ENCODE data around the gene BANP. TPM values are rescaled to one million over a fixed set of nuclear protein-coding genes. Genes with fewer than 3 reads are reported as not detected.

Gene BANP
- total and polyA plus RNA-seq, 2 experiments from 2014 or later = 22.8 to 23.8 TPM

- no peak overlapping the region for H3K4me3 ChIP-seq
- H2AFZ ChIP-seq = no peak overlapping the region
- TF ChIP-seq, protein P1, sequence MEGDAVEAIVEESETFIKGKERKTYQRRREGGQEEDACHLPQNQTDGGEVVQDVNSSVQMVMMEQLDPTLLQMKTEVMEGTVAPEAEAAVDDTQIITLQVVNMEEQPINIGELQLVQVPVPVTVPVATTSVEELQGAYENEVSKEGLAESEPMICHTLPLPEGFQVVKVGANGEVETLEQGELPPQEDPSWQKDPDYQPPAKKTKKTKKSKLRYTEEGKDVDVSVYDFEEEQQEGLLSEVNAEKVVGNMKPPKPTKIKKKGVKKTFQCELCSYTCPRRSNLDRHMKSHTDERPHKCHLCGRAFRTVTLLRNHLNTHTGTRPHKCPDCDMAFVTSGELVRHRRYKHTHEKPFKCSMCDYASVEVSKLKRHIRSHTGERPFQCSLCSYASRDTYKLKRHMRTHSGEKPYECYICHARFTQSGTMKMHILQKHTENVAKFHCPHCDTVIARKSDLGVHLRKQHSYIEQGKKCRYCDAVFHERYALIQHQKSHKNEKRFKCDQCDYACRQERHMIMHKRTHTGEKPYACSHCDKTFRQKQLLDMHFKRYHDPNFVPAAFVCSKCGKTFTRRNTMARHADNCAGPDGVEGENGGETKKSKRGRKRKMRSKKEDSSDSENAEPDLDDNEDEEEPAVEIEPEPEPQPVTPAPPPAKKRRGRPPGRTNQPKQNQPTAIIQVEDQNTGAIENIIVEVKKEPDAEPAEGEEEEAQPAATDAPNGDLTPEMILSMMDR (IDR thresholded peaks at IDR 0.05; ENCODE audit: poor library complexity) = no peak
- no peak for TF ChIP-seq EZH2 (IDR thresholded peaks at IDR 0.05; ENCODE audit: borderline replicate concordance)
- no peak for TF ChIP-seq EZH2phosphoT487 (IDR thresholded peaks at IDR 0.05; ENCODE audit: low read depth, severe bottlenecking, unreplicated experiment)
- no peaks in the 10 kb centered on the region for H3K36me3 ChIP-seq (replicated peaks; ENCODE audit: insufficient read depth, low read depth)
- H3K27ac ChIP-seq = no peak overlapping the region
- no peaks in the 10 kb centered on the region for H3K9me2 ChIP-seq (replicated peaks; ENCODE audit: insufficient read depth)
- 93% methylated on average over 24 of the region's 27 CpGs for WGBS (ENCODE audit: low lambda C conversion rate, missing lambda C conversion rate)
- H3K4me1 ChIP-seq (ENCODE audit: insufficient read depth) = no peaks in the 10 kb centered on the region
- H3K27me3 ChIP-seq = no peaks in the 10 kb centered on the region
- DNase-seq (ENCODE audit: low spot score) = no peak
- no peaks in the 10 kb centered on the region for H3K79me2 ChIP-seq
- no peaks in the 10 kb centered on the region for H3K9me3 ChIP-seq (ENCODE audit: low read depth)
- H3K4me2 ChIP-seq = no peak overlapping the region
- no peaks in the 10 kb centered on the region for H4K20me1 ChIP-seq (ENCODE audit: insufficient read depth, poor library complexity, severe bottlenecking)
These were observed 117.5 kb downstream of the BANP start for GRCh38 chr16:88068476-88069396.

DNA sequence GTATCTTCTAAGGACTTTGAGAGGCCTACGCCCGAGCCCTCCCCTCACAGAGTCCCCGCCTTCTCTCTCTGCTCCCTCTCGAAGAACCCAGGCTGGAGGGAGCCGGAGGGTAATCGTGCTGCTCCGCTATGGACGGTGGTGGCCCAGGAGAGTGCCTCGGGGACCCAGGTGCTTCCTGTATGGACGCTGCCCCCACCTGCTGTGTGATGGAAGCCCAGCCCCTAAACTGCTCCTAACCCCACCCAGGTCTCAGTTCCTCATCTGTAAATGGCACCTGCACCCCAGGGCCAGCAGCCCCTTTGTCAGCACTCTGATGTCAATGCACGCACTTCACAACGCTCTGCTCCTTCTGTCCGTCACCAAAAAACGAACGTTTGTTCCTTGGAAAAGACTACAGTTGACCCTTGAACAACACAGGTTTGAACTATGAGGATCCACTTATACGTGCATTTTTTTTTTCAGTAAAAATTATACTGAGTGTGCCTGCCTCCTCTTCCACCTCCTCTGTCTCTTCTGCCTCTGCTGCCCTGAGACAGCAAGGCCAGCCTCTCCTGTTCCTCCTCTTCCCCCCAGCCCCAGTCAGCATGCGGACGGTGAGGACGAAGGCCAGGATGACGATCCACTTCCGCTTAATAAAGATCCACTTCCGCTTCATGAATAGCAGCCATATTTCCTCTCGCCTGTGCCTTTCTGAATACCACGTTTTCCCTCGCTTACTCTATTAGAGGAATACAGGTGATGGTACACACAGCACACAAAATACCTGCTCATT, 118.3 kb downstream of the BANP start:
- Histone ChIP-seq H3K79me2 (no peaks in the 10 kb centered on the region), H3K27me3 (no peaks in the 10 kb centered on the region), H3K4me1 (ENCODE audit: insufficient read depth) (no peaks in the 10 kb centered on the region), H3K4me3 (no peak overlapping the region), H3K36me3 (replicated peaks; ENCODE audit: insufficient read depth, low read depth) (no peaks in the 10 kb centered on the region), H2AFZ (no peak overlapping the region), H3K9me3 (ENCODE audit: low read depth) (no peaks in the 10 kb centered on the region), H3K4me2 (no peak overlapping the region), H3K9me2 (replicated peaks; ENCODE audit: insufficient read depth) (no peaks in the 10 kb centered on the region), H3K27ac (no peak overlapping the region), H4K20me1 (ENCODE audit: insufficient read depth, poor library complexity, severe bottlenecking) (no peaks in the 10 kb centered on the region)
- no peak for DNase-seq (ENCODE audit: low spot score)
- WGBS (ENCODE audit: low lambda C conversion rate, missing lambda C conversion rate) = 94% methylated on average over 25 of the region's 25 CpGs
- no peak for TF ChIP-seq EZH2phosphoT487 (IDR thresholded peaks at IDR 0.05; ENCODE audit: low read depth, severe bottlenecking, unreplicated experiment)
- TF ChIP-seq, protein P1 (IDR thresholded peaks at IDR 0.05; ENCODE audit: poor library complexity) = no peak
- TF ChIP-seq EZH2 (IDR thresholded peaks at IDR 0.05; ENCODE audit: borderline replicate concordance) = no peak

- TF ChIP-seq EZH2phosphoT487 (IDR thresholded peaks at IDR 0.05; ENCODE audit: low read depth, severe bottlenecking, unreplicated experiment) = no peak
- no peak for TF ChIP-seq EZH2 (IDR thresholded peaks at IDR 0.05; ENCODE audit: borderline replicate concordance)
- TF ChIP-seq, protein P1 (IDR thresholded peaks at IDR 0.05; ENCODE audit: poor library complexity) = no peak
- DNase-seq (ENCODE audit: low spot score) = no peak
- Histone ChIP-seq H3K27ac (no peak overlapping the region), H4K20me1 (ENCODE audit: insufficient read depth, poor library complexity, severe bottlenecking) (no peaks in the 10 kb centered on the region), H3K27me3 (no peaks in the 10 kb centered on the region), H2AFZ (no peak overlapping the region), H3K9me3 (ENCODE audit: low read depth) (no peaks in the 10 kb centered on the region), H3K9me2 (replicated peaks; ENCODE audit: insufficient read depth) (no peaks in the 10 kb centered on the region), H3K4me2 (no peak overlapping the region), H3K4me3 (no peak overlapping the region), H3K4me1 (ENCODE audit: insufficient read depth) (no peaks in the 10 kb centered on the region), H3K36me3 (replicated peaks; ENCODE audit: insufficient read depth, low read depth) (no peaks in the 10 kb centered on the region), H3K79me2 (no peaks in the 10 kb centered on the region)
- WGBS (ENCODE audit: low lambda C conversion rate, missing lambda C conversion rate) = 96% methylated on average over 12 of the region's 12 CpGs
These were observed 119.1 kb downstream of the BANP start for GRCh38 chr16:88070341-88070740.
